Adrenal gland (tissue), 12 donors: ENCODE data around the gene LRRC75A. TPM values are rescaled to one million over a fixed set of nuclear protein-coding genes. Genes with fewer than 3 reads are reported as not detected.

Source experiments
- DNase-seq, 7 donors: peaks; one replicate each; pipeline ENCODE4 v3.0.0-alpha.2; 2019 to 2020
- H3K27ac ChIP-seq, 5 donors: fragments of 200-600 bp; sonication (generic) in 4 of 5; 1 replicate in 3 of 5; 2 replicates in 2 of 5; pipeline versions ENCODE4 v1.5.1 to v1.8.0; 2016 to 2020; ENCODE audit warnings: mild to moderate bottlenecking in 1 of 5
- H3K27me3 ChIP-seq: fragments of 200-600 bp; 2 replicates; pipeline ENCODE4 v1.8.0; 2021
- H3K36me3 ChIP-seq, 2 donors: fragments of 200-600 bp; replicated peaks in 1 of 2; 1 replicate in 1 of 2; 2 replicates in 1 of 2; pipeline versions ENCODE4 v1.5.1 to v1.8.0; 2018 to 2022
- H3K4me1 ChIP-seq, 2 donors: fragments of 200-600 bp; replicated peaks in 1 of 2; 1 replicate in 1 of 2; 2 replicates in 1 of 2; pipeline versions ENCODE4 v1.5.1 to v1.8.0; 2018 to 2021
- H3K4me3 ChIP-seq, 4 donors: fragments of 200-600 bp; sonication (generic) in 3 of 4; one replicate each; pipeline ENCODE4 v1.5.1; 2016 to 2018
- H3K9me3 ChIP-seq, 3 donors: fragments of 200-600 bp; sonication (generic) in 1 of 3; replicated peaks in 1 of 3; 1 replicate in 2 of 3; 2 replicates in 1 of 3; pipeline versions ENCODE4 v1.5.1 to v1.8.0; 2016 to 2021
- CTCF ChIP-seq, 6 experiments: fragments of 450-650 bp in 4 of 6; fragments of 200-600 bp in 2 of 6; sonication (generic) in 1 of 6; IDR thresholded peaks; 1 replicate in 5 of 6; 2 replicates in 1 of 6; pipeline versions ENCODE4 v1.5.1 to v1.8.0; 2016 to 2021; ENCODE audit warnings: antibody characterized with exemption in 6 of 6, mild to moderate bottlenecking in 2 of 6, moderate library complexity in 1 of 6
- POLR2A ChIP-seq, 2 donors: fragments of 450-650 bp; IDR thresholded peaks; one replicate each; pipeline ENCODE4 v1.6.1; 2017; ENCODE audit warnings: antibody characterized with exemption in 2 of 2, mild to moderate bottlenecking in 2 of 2, moderate library complexity in 1 of 2
- WGBS, 4 donors: extraction: QIAGEN DNeasy Blood & Tissue Kit in 2 of 4; methylation state at CpG; one replicate each; pipeline versions ENCODE4 v1.1.5 to v1.1.7; 2013 to 2017; 5-methylcytosine and 5-hydroxymethylcytosine counted together
- intact Hi-C, 2 donors: fragments of 100-400 bp; cut with DNase I; formaldehyde crosslinking; loops; one replicate each; pipeline versions ENCODE4 v1.14.1 to v1.15.0; 2022 to 2023
- polyA plus RNA-seq, 3 donors: library from polyadenylated mRNA; stranded (reverse); fragments of 200-250 nt in 2 of 3; fragments of 350-450 nt in 1 of 3; fragmentation: Illumina TruSeq in 1 of 3; extraction: RNeasy Lipid Tissue Mini Kit (QIAGEN cat#74804) in 1 of 3; gene quantifications; one replicate each; pipeline ENCODE4 v1.2.3, GENCODE V29; 2013 to 2014
- total RNA-seq, 9 donors: library from RNA; depleted of rRNA in 4 of 9; stranded (reverse); fragments of >200 nt in 4 of 9; fragments of 120-200 nt in 1 of 9; fragmentation: NEBNext Ultra II Directional in 1 of 9; extraction: Animal tissue kit (Norgen Biotek cat#: 25700) in 1 of 9; gene quantifications; one replicate each; pipeline versions ENCODE4 v1.1.0 to v1.2.4, GENCODE V29; 2013 to 2023
- donor health status: healthy with polysubstance abuse.
- donor health status: Bipolar disorder and iron deficiency.
- donor health status: DM: yes; HTN: yes; CAD: no.
- donor health status: DM: no; HTN: no; CAD: no.
- donor health status: DM: no; HTN: no; CAD: no.
- donor health status: DM: yes; HTN: yes; CAD: no.

The LRRC75A gene
- total and polyA plus RNA-seq, 12 donors: 7.4 to 49.2 (median 25.5) TPM

- intact Hi-C loops: no loop called here
- DNase-seq: peak in 2 of 7 donors; percentile 58 to 61
- 44 to 55% (median 51%) methylated on average over 6 of the region's 6 CpGs for WGBS, 4 donors
- Histone ChIP-seq H3K9me3 (no peaks in the 10 kb centered on the region), H3K4me1 (peaks cover 21 to 82% of the 10 kb centered on the region in 2 donors), H3K27me3 (no peaks in the 10 kb centered on the region), H3K36me3 (no peaks in the 10 kb centered on the region), H3K4me3 (no peak overlapping the region), H3K27ac (peak overlapping the region in 2 of 5 donors; percentile 42 to 56)
- TF ChIP-seq POLR2A (IDR thresholded peaks at IDR 0.05): no peak
- no peak for TF ChIP-seq CTCF (IDR thresholded peaks at IDR 0.05)
Measured at GRCh38 chr17:16467044-16467443, 24.9 kb downstream of the LRRC75A start.

GRCh38 chr17:16466407-16466806 lies 25.6 kb downstream of the LRRC75A start:
- Histone ChIP-seq H3K4me3 (no peak overlapping the region), H3K4me1 (peaks cover 22 to 81% of the 10 kb centered on the region in 2 donors), H3K27me3 (no peaks in the 10 kb centered on the region), H3K9me3 (no peaks in the 10 kb centered on the region), H3K27ac (peak overlapping the region in 3 of 5 donors; percentile 6 to 82 (median 81)), H3K36me3 (no peaks in the 10 kb centered on the region)
- DNase-seq: no peak
- 58 to 90% (median 65%) methylated on average over 7 to 9 of the region's 9 CpGs for WGBS, 4 donors
- intact Hi-C loops: no loop called here
- TF ChIP-seq CTCF (IDR thresholded peaks at IDR 0.05) (no peak), POLR2A (IDR thresholded peaks at IDR 0.05) (no peak)

GRCh38 chr17:16465861-16466338 lies 26.1 kb downstream of the LRRC75A start:
- Histone ChIP-seq H3K4me3 (no peak overlapping the region), H3K9me3 (no peaks in the 10 kb centered on the region), H3K27me3 (no peaks in the 10 kb centered on the region), H3K4me1 (peaks cover 22 to 76% of the 10 kb centered on the region in 2 donors), H3K36me3 (no peaks in the 10 kb centered on the region), H3K27ac (peak overlapping the region in 3 of 5 donors; percentile 6 to 82 (median 81))
- DNase-seq: no peak
- intact Hi-C loops: no loop called here
- WGBS, 4 donors: 28 to 57% (median 47%) methylated on average over 4 of the region's 4 CpGs
- no peak for TF ChIP-seq CTCF (IDR thresholded peaks at IDR 0.05)
- no peak for TF ChIP-seq POLR2A (IDR thresholded peaks at IDR 0.05)

GRCh38 chr17:16465052-16465312 lies 27.0 kb downstream of the LRRC75A start:
- 40 to 74% (median 61%) methylated on average over 1 to 3 of the region's 3 CpGs; no CpG with 5 or more reads in 1 of the 4 donors for WGBS, 4 donors
- Histone ChIP-seq H3K9me3 (no peaks in the 10 kb centered on the region), H3K4me3 (no peak overlapping the region), H3K4me1 (peaks cover 22 to 67% of the 10 kb centered on the region in 2 donors), H3K36me3 (no peaks in the 10 kb centered on the region), H3K27ac (peak overlapping the region in 3 of 5 donors; percentile 59 to 82 (median 81)), H3K27me3 (no peaks in the 10 kb centered on the region)
- intact Hi-C loops: no loop called here
- no peak for DNase-seq
- TF ChIP-seq POLR2A (IDR thresholded peaks at IDR 0.05) (no peak), CTCF (IDR thresholded peaks at IDR 0.05) (no peak)
